ENCODE measurements around the gene PITRM1.

GRCh38 chr10:3126741-3127346 is 45.7 kb downstream of the PITRM1 start:
- peak; percentile 22 for TF ChIP-seq RAD21 (conservative IDR thresholded peaks at IDR 0.05)
- TF ChIP-seq CTCF (IDR thresholded peaks at IDR 0.05; ENCODE audit: poor library complexity, severe bottlenecking): no peak
- no peak for TF ChIP-seq EZH2 (IDR thresholded peaks at IDR 0.05; ENCODE audit: borderline replicate concordance, insufficient read depth, low read length, poor library complexity, severe bottlenecking)
- peak; percentile 50 for TF ChIP-seq POLR2AphosphoS5 (IDR thresholded peaks at IDR 0.05)
- no peak for TF ChIP-seq REST (IDR thresholded peaks at IDR 0.05; ENCODE audit: borderline replicate concordance)
- TF ChIP-seq EP300 (conservative IDR thresholded peaks at IDR 0.05; ENCODE audit: poor library complexity, severe bottlenecking): no peak
- TF ChIP-seq MXI1 (conservative IDR thresholded peaks at IDR 0.05; ENCODE audit: poor library complexity, severe bottlenecking): no peak

Measured in neural cell (in vitro differentiated cells).